ENCODE measurements around the gene LGALS4.
"Not testable (repeated sequence)": the region's sequence is repeated elsewhere in the genome, so short reads cannot be mapped to it uniquely, and the experiment has no call there.

The LGALS4 gene

GRCh38 chr19:38795549-38795948 lies 17.2 kb downstream of the LGALS4 start:
- DNase-seq (ENCODE audit: low read depth), result no peak

- no peak for DNase-seq (ENCODE audit: low read depth)
Measured at GRCh38 chr19:38793671-38794070, 19.1 kb downstream of the LGALS4 start.

- peak; percentile 50 for DNase-seq (ENCODE audit: low read depth)
Measured at GRCh38 chr19:38793177-38793576, 19.6 kb downstream of the LGALS4 start.

GRCh38 chr19:38792250-38793111 lies 20.3 kb downstream of the LGALS4 start:
- DNase-seq (ENCODE audit: low read depth), result no peak

GRCh38 chr19:38791451-38792064 lies 21.2 kb downstream of the LGALS4 start:
- not testable (repeated sequence) for DNase-seq (ENCODE audit: low read depth)

- DNase-seq (ENCODE audit: low read depth), result not testable (repeated sequence)
Measured at GRCh38 chr19:38790507-38791403, 22.0 kb downstream of the LGALS4 start.

- no peak for DNase-seq (ENCODE audit: low read depth)
Measured at GRCh38 chr19:38788478-38789243, 24.1 kb downstream of the LGALS4 start, which contains the start of gene LGALS7B. LGALS7B (plus strand) TSS chr19:38789200; CDS start chr19:38789227, 27 bp downstream.

- DNase-seq (ENCODE audit: low read depth), result no peak
Measured at GRCh38 chr19:38786572-38787265, 26.0 kb downstream of the LGALS4 start.

GRCh38 chr19:38786061-38786460 lies 26.7 kb downstream of the LGALS4 start:
- DNase-seq (ENCODE audit: low read depth), result not testable (repeated sequence)

GRCh38 chr19:38785187-38785699 lies 27.5 kb downstream of the LGALS4 start:
- DNase-seq (ENCODE audit: low read depth), result no peak

GRCh38 chr19:38784224-38784623 lies 28.5 kb downstream of the LGALS4 start:
- no peak for DNase-seq (ENCODE audit: low read depth)

GRCh38 chr19:38782212-38782611 lies 30.5 kb downstream of the LGALS4 start:
- DNase-seq (ENCODE audit: low read depth), result not testable (repeated sequence)

- DNase-seq (ENCODE audit: low read depth), result no peak
Measured at GRCh38 chr19:38781058-38781457, 31.7 kb downstream of the LGALS4 start.

GRCh38 chr19:38780443-38780842 lies 32.3 kb downstream of the LGALS4 start:
- DNase-seq (ENCODE audit: low read depth), result no peak

- no peak for DNase-seq (ENCODE audit: low read depth)
Measured at GRCh38 chr19:38778733-38779132, 34.0 kb downstream of the LGALS4 start.

- DNase-seq (ENCODE audit: low read depth), result no peak
Measured at GRCh38 chr19:38774181-38774950, 38.4 kb downstream of the LGALS4 start.

- no peak for DNase-seq (ENCODE audit: low read depth)
Measured at GRCh38 chr19:38773469-38774177, 39.1 kb downstream of the LGALS4 start, which contains the start of gene LGALS7. LGALS7 (minus strand) TSS chr19:38773517; CDS start chr19:38773492, 25 bp downstream.

- not testable (repeated sequence) for DNase-seq (ENCODE audit: low read depth)
Measured at GRCh38 chr19:38771569-38771968, 41.2 kb downstream of the LGALS4 start.

- DNase-seq (ENCODE audit: low read depth), result not testable (repeated sequence)
Measured at GRCh38 chr19:38770949-38771275, 41.8 kb downstream of the LGALS4 start.

Data from ELR (cell line).